ENCODE data around the gene CACNA1S.
A peak's percentile ranks its signal among the peaks of the same experiment; 100 is the strongest.

CACNA1S gene

DNA sequence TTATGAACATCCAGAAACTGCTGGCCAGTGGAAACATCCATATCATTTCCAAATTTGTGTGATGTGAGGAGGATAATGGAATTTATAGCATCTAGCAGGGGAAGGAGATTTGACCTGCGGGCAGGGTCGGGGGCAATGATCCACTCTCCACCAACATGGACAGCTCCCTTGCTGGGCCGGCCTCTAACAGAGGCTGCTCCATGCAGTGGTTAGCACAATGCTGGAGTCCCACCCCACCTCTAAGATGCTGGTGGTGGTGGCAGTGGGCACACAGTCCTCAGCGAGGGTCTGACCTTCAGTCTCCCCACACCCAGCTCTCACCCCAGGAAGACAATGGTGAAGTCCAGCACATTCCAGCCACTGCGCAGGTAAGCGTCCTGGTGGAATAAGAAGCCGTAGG, 18.7 kb downstream of the CACNA1S start:
- DNase-seq (ENCODE audit: low spot score): no peak

GRCh38 chr1:201092738-201093137, 19.5 kb downstream of the CACNA1S start:
- no peak for DNase-seq (ENCODE audit: low spot score)

DNA sequence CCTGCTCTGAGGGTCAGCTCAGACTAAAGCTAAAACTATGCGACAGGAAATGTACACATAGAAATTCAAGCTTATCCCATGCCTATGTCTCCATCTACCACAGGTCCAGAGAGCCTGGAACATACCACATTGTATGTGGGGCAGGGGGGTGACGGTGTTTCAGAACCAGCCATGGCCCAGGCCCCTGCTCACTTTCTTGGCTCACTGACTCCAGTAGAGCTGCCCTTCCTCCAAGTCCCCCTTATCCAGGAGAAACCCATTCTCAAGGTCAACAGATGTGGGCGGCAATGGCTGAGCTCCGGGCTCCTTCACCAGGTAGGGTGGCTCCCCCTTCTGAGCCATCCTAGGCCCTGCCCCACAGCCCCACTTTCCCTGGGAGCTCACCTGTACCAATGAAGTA, 21.0 kb downstream of the CACNA1S start:
- no peak for DNase-seq (ENCODE audit: low spot score)

- DNase-seq (ENCODE audit: low spot score): peak; percentile 20
These were observed 21.7 kb downstream of the CACNA1S start for GRCh38 chr1:201090541-201090940.

- DNase-seq (ENCODE audit: low spot score): no peak
These were observed 22.6 kb downstream of the CACNA1S start for GRCh38 chr1:201089596-201089995.

DNA sequence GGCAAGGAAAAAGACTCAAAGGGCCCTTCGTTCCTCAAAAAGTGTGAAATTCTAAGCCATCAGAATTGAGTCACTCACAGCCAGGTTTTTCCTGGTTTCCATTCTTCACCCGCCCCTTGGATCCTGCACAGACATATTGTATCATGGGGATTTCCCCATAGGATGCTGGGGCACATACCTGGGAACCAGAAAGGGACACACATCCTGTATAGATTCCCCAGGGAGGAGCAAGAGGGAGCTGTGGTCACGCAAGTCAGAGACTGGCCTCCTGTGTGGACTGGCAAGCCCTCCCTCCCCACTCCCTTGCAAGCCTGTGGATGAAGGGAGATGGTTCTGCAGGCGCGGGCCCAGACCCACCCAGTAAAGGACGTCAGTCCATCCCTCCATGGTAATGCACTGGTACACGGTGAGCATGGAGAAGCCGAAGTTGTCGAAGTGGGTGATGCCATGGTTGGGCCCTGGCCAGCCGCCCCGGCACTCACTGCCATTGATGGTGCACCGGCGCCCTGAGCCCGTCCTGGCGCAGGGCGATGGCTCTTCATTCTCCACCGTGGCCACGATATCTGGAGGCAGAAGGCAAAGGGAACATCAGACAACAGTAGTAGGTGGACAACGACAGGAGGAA, 23.2 kb downstream of the CACNA1S start:
- no peak for DNase-seq (ENCODE audit: low spot score)

DNA sequence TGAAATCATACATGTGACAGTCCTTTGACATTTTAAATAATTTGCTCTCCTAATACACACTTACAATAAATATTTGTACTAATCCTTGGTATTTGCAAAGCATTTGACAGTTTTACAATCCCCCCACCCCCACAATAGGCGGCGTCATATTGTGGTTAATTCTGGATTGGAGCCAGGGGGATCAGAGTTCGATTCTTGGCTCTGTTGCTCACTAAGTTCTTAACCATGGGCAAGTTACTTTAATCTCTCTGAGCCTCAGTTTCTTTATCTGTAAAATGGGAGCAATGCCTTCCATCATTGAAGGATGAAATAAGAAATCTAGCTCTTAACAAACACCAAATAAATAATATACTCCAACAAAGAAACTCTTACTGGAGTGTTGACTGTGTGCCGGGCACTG, 23.8 kb downstream of the CACNA1S start:
- no peak for DNase-seq (ENCODE audit: low spot score)

DNA sequence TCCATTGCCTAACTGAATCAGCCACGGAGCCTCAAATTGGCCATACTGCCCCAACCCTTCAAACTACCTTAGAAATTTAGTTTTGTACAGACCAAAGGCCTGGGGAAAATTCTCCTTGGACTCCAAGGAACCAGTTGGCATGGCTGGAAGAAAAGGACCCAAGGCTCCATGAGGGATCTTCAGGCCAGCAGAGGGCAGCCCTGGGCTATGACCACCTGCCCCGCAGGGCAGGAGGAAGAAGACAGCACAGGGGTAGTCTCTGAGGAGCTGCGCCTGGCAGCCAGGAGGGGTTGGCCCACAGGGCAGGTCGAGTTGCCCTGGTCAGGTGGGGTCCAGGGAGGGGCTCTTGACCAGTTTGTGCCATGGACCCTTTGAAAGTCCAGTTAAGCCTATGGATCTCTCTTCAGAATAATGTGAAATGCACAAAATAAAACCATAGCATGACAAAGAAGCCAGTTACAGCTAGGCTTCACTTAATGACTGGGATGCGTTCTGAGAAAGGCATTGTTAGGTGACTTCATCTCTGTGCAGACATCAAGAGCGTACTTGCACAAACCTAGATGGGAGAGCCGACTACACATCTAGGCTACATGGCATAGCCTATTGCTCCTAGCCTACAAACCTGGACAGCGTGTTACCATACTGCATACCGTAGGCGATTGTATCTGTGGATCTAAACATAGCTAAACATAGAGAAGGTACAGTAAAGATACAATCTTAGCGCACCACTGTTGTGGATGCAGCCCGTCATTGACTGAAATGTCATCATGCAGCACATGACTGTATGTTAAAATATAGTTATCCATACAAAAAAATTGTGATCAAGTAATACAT, 26.1 kb downstream of the CACNA1S start:
- DNase-seq (ENCODE audit: low spot score): peak; percentile 87

DNA sequence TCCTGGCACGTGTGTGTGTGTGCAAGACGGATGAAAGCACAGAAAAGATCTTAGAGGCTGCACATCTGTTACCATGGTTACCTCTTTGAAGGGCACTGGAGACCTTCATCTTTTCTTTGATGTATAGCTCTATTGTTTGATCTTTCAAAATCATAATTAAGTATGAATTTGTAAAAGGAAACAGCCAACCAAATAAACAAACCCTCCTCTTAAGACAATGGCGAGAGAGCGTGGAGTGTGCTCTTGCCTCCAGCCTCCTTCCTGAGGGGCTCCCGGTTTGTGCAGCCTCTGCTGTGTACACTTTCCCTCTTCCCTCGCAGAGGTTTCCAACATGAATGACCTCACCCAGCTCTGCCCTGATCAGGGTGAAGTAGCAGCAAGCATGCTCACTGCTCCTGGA, 27.9 kb downstream of the CACNA1S start:
- DNase-seq (ENCODE audit: low spot score): no peak

DNA sequence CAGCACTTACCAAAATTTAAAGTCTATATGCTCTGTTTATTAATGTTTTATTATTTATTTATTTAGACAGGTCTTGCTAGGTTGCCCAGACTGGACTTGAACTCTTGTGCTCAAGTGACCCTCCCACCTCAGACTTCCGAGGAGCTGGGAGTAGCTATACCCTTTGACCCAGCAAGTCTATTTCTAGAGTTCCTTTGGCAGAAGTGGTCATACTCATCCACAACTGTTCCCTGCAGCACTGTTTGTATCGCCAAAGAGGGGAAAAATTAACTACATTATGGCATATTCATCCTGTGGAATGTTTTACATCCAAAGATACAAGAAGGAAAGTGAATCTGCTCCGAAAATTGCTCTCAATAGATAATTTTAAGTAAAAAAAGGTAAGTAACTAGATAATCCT, 28.5 kb downstream of the CACNA1S start:
- no peak for DNase-seq (ENCODE audit: low spot score)

- no peak for DNase-seq (ENCODE audit: low spot score)
These were observed 32.1 kb downstream of the CACNA1S start for GRCh38 chr1:201080135-201080534.

DNA sequence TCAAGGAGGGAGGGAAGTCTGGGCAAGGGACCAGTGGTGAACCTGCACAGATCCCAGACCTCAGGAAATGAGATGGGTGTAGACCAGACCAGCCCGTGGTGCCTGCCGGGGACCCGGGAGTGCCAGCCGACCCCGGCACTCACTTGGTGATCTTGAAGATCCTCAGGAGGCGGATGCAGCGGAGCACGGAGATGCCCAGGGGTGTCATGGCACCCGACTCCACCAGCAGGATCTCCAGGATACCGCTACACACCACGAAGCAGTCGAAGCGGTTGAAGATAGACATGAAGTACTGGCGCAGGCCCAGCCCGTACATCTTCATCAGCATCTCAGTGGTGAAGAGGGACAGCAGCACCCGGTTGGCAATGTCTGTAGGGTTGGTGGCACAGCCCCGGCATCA, 34.5 kb downstream of the CACNA1S start:
- no peak for DNase-seq (ENCODE audit: low spot score)

- DNase-seq (ENCODE audit: low spot score): no peak
These were observed 35.1 kb downstream of the CACNA1S start for GRCh38 chr1:201077116-201077515.

DNA sequence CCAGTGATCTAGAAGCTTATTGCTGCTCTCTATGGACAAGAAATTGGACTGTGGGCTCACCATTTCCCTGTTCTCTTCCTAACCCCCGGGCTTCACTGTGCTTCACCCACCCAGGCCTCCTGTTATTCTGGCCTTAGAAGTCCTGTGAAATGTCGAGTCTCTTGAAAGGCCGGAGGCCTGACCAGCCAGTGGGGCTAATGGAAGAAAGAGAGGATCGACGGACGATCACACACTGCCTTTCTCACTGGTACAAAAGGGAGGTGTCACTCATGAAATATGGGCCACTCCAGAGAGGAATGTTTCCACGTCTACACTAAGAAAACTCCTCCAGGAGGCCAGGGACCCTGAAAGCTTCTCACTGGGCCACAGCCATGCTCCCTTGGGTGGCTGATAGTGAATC, 36.1 kb downstream of the CACNA1S start:
- DNase-seq (ENCODE audit: low spot score): no peak

GRCh38 chr1:201074018-201074417, 38.2 kb downstream of the CACNA1S start:
- no peak for DNase-seq (ENCODE audit: low spot score)

DNA sequence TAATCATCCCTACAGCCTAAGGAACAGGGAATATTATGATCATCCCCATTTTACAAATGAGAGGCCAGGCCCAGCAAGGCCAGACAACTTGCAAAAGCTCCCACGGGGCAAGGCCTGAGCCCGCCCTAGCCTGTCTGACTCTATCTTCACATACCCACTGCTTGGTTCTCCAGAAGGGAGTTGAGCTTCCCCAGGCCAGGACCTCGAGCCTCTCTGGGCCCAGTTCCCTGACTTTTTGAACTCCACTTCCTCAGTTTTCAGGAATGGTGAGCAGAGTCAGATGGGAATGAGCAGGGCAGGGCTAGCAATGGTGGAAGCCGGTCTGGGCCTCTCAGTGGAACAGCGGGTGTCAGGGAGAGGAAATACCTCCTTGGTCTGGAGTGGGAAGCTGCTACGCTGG, 39.3 kb downstream of the CACNA1S start:
- no peak for DNase-seq (ENCODE audit: low spot score)

- DNase-seq (ENCODE audit: low spot score): no peak
These were observed 40.1 kb downstream of the CACNA1S start for GRCh38 chr1:201072149-201072548.

DNA sequence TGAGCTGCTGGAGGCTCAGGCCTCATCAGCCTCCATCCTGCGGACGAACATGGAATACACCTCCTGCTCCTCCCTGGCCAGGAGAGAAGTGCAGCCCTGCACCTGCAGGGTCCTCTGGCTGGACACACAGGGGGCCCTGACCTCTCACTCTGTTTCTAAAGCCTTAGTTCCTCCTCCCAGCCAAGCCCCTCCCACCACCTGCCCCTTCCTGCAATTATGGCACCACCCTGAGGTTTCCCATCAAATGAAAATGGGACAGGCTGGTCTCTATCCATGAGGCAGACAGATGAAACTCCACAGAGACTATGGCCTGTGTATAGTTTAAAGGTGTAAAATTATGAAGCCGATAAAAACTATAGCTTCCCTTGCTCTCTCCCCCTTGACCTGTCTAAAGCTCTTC, 42.6 kb downstream of the CACNA1S start:
- DNase-seq (ENCODE audit: low spot score): no peak

DNA sequence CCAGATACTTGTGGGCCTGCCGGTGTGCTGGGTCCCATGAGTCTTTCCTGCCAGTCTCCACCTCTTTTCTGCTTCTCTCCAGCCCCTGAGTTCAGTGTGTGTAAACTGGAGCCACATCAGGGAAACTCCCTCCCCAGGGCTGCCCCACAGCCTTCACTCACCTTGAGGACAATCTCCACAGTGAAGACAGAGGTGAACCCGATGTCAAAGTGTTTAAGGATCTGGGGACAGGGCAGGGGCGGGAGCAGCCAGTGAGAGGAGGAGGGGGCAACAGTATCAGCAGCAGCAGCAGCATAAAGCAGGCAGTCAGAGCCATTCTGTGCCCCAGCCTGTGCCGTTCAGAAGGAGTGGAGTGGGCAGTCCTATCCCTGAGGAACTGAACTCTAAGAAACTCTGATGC, 43.2 kb downstream of the CACNA1S start:
- DNase-seq (ENCODE audit: low spot score): no peak

GRCh38 chr1:201066986-201067385, 45.2 kb downstream of the CACNA1S start:
- no peak for DNase-seq (ENCODE audit: low spot score)

GRCh38 chr1:201065686-201066085, 46.5 kb downstream of the CACNA1S start:
- DNase-seq (ENCODE audit: low spot score): no peak

DNA sequence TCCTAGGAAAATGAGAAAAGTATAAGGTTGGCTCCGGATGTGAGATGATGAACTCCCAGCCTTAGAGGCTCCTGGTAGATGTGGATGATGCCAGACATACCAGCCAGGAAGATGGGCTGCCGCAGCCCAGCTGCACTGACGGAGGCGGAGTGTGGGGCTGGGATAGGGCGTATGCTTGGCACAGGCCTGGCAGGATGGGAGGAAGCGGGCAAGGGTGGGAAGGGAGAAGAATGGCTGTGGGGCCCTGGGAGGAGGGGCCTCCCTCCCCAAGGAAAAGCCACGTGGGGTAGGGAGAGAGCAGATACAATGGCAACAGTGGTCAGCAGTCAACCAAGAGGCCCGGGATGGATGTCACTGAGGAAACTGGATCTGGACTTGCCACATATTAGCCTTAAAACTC, 47.4 kb downstream of the CACNA1S start:
- DNase-seq (ENCODE audit: low spot score): no peak

DNA sequence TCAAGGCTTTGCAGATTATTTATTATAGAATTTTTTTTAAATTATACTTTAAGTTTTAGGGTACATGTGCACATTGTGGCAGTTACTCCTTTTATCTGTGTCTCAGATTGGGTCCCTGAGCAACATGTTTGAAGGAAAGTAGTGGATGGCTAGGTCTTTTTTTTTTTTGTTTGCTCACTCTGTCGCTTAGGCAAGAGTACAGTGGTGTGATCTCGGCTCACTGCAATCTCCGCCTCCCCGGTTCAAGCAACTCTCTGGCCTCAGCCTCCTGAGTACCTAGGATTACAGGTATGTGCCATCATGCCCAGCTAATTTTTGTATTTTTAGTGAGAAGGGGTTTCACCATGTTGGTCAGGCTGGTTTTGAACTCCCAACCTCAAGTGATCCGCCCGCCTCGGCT, 49.1 kb downstream of the CACNA1S start:
- no peak for DNase-seq (ENCODE audit: low spot score)

Measured in AG08395 (cell line).